ENCODE data around the gene PRLR.

Gene PRLR

GRCh38 chr5:35180046-35180445 is 50.2 kb downstream of the PRLR start:
- H3K4me3 Mint-ChIP-seq, result no peak overlapping the region
- peaks cover 6% of the 10 kb centered on the region for H3K4me1 Mint-ChIP-seq (ENCODE audit: low read depth)
- no peaks in the 10 kb centered on the region for H3K36me3 Mint-ChIP-seq (ENCODE audit: low read depth)
- no peaks in the 10 kb centered on the region for H3K27me3 Mint-ChIP-seq
- intact Hi-C loops (cut with micrococcal nuclease), result no loop called here
- H3K9me3 Mint-ChIP-seq, result peaks cover 10% of the 10 kb centered on the region
- no peak overlapping the region for H3K27ac Mint-ChIP-seq

- H3K27ac Mint-ChIP-seq, result no peak overlapping the region
- no peak overlapping the region for H3K4me3 Mint-ChIP-seq
- no peaks in the 10 kb centered on the region for H3K36me3 Mint-ChIP-seq (ENCODE audit: low read depth)
- H3K9me3 Mint-ChIP-seq, result peaks cover 13% of the 10 kb centered on the region
- peaks cover under 1% of the 10 kb centered on the region for H3K4me1 Mint-ChIP-seq (ENCODE audit: low read depth)
- intact Hi-C loops (cut with micrococcal nuclease), result no loop called here
- no peaks in the 10 kb centered on the region for H3K27me3 Mint-ChIP-seq
Measured at GRCh38 chr5:35177783-35178182, 52.5 kb downstream of the PRLR start.

GRCh38 chr5:35172533-35172932 is 57.8 kb downstream of the PRLR start:
- Mint-ChIP-seq H3K27ac (no peak overlapping the region), H3K9me3 (peaks cover 19% of the 10 kb centered on the region), H3K4me3 (no peak overlapping the region), H3K36me3 (ENCODE audit: low read depth) (no peaks in the 10 kb centered on the region), H3K27me3 (no peaks in the 10 kb centered on the region), H3K4me1 (ENCODE audit: low read depth) (no peaks in the 10 kb centered on the region)
- intact Hi-C loops (cut with micrococcal nuclease), result no loop called here

GRCh38 chr5:35171991-35172390 is 58.3 kb downstream of the PRLR start:
- no peaks in the 10 kb centered on the region for H3K27me3 Mint-ChIP-seq
- no peak overlapping the region for H3K4me3 Mint-ChIP-seq
- H3K36me3 Mint-ChIP-seq (ENCODE audit: low read depth), result no peaks in the 10 kb centered on the region
- peaks cover 24% of the 10 kb centered on the region for H3K9me3 Mint-ChIP-seq
- H3K4me1 Mint-ChIP-seq (ENCODE audit: low read depth), result no peaks in the 10 kb centered on the region
- H3K27ac Mint-ChIP-seq, result no peak overlapping the region
- intact Hi-C loops (cut with micrococcal nuclease), result no loop called here

- no peaks in the 10 kb centered on the region for H3K27me3 Mint-ChIP-seq
- H3K36me3 Mint-ChIP-seq (ENCODE audit: low read depth), result no peaks in the 10 kb centered on the region
- no peaks in the 10 kb centered on the region for H3K4me1 Mint-ChIP-seq (ENCODE audit: low read depth)
- intact Hi-C loops (cut with micrococcal nuclease), result no loop called here
- peaks cover 25% of the 10 kb centered on the region for H3K9me3 Mint-ChIP-seq
- no peak overlapping the region for H3K27ac Mint-ChIP-seq
- H3K4me3 Mint-ChIP-seq, result no peak overlapping the region
Measured at GRCh38 chr5:35171078-35171477, 59.2 kb downstream of the PRLR start.

- no peaks in the 10 kb centered on the region for H3K36me3 Mint-ChIP-seq (ENCODE audit: low read depth)
- no peaks in the 10 kb centered on the region for H3K4me1 Mint-ChIP-seq (ENCODE audit: low read depth)
- no peak overlapping the region for H3K4me3 Mint-ChIP-seq
- intact Hi-C loops (cut with micrococcal nuclease), result no loop called here
- peaks cover 12% of the 10 kb centered on the region for H3K9me3 Mint-ChIP-seq
- no peak overlapping the region for H3K27ac Mint-ChIP-seq
- H3K27me3 Mint-ChIP-seq, result no peaks in the 10 kb centered on the region
Measured at GRCh38 chr5:35166043-35166442, 64.2 kb downstream of the PRLR start.

- peaks cover 12% of the 10 kb centered on the region for H3K9me3 Mint-ChIP-seq
- no peaks in the 10 kb centered on the region for H3K36me3 Mint-ChIP-seq (ENCODE audit: low read depth)
- no peak overlapping the region for H3K27ac Mint-ChIP-seq
- H3K4me3 Mint-ChIP-seq, result no peak overlapping the region
- no peaks in the 10 kb centered on the region for H3K27me3 Mint-ChIP-seq
- intact Hi-C loops (cut with micrococcal nuclease), result no loop called here
- no peaks in the 10 kb centered on the region for H3K4me1 Mint-ChIP-seq (ENCODE audit: low read depth)
Measured at GRCh38 chr5:35164860-35165542, 65.3 kb downstream of the PRLR start.

GRCh38 chr5:35163710-35164033 is 66.6 kb downstream of the PRLR start:
- Mint-ChIP-seq H3K4me1 (ENCODE audit: low read depth) (no peaks in the 10 kb centered on the region), H3K36me3 (ENCODE audit: low read depth) (no peaks in the 10 kb centered on the region), H3K27me3 (no peaks in the 10 kb centered on the region), H3K27ac (no peak overlapping the region), H3K4me3 (no peak overlapping the region), H3K9me3 (peaks cover 12% of the 10 kb centered on the region)
- intact Hi-C loops (cut with micrococcal nuclease), result no loop called here

GRCh38 chr5:35162848-35163709 is 67.2 kb downstream of the PRLR start:
- H3K9me3 Mint-ChIP-seq, result peaks cover 11% of the 10 kb centered on the region
- H3K27me3 Mint-ChIP-seq, result no peaks in the 10 kb centered on the region
- intact Hi-C loops (cut with micrococcal nuclease), result no loop called here
- no peak overlapping the region for H3K27ac Mint-ChIP-seq
- H3K4me1 Mint-ChIP-seq (ENCODE audit: low read depth), result no peaks in the 10 kb centered on the region
- no peak overlapping the region for H3K4me3 Mint-ChIP-seq
- H3K36me3 Mint-ChIP-seq (ENCODE audit: low read depth), result no peaks in the 10 kb centered on the region

- Mint-ChIP-seq H3K36me3 (ENCODE audit: low read depth) (no peaks in the 10 kb centered on the region), H3K9me3 (no peaks in the 10 kb centered on the region), H3K4me1 (ENCODE audit: low read depth) (no peaks in the 10 kb centered on the region), H3K27me3 (no peaks in the 10 kb centered on the region), H3K27ac (no peak overlapping the region), H3K4me3 (no peak overlapping the region)
- intact Hi-C loops (cut with micrococcal nuclease), result no loop called here
Measured at GRCh38 chr5:35161652-35162273, 68.5 kb downstream of the PRLR start.

GRCh38 chr5:35160486-35161116 is 69.7 kb downstream of the PRLR start:
- Mint-ChIP-seq H3K27ac (no peak overlapping the region), H3K9me3 (no peaks in the 10 kb centered on the region), H3K4me1 (ENCODE audit: low read depth) (no peaks in the 10 kb centered on the region), H3K36me3 (ENCODE audit: low read depth) (no peaks in the 10 kb centered on the region), H3K4me3 (no peak overlapping the region), H3K27me3 (no peaks in the 10 kb centered on the region)
- intact Hi-C loops (cut with micrococcal nuclease), result no loop called here

- H3K4me1 Mint-ChIP-seq (ENCODE audit: low read depth), result no peaks in the 10 kb centered on the region
- no peak overlapping the region for H3K4me3 Mint-ChIP-seq
- no peak overlapping the region for H3K27ac Mint-ChIP-seq
- no peaks in the 10 kb centered on the region for H3K36me3 Mint-ChIP-seq (ENCODE audit: low read depth)
- no peaks in the 10 kb centered on the region for H3K9me3 Mint-ChIP-seq
- no peaks in the 10 kb centered on the region for H3K27me3 Mint-ChIP-seq
- intact Hi-C loops (cut with micrococcal nuclease), result no loop called here
Measured at GRCh38 chr5:35159370-35159742, 70.9 kb downstream of the PRLR start.

- no peaks in the 10 kb centered on the region for H3K27me3 Mint-ChIP-seq
- H3K9me3 Mint-ChIP-seq, result no peaks in the 10 kb centered on the region
- no peak overlapping the region for H3K27ac Mint-ChIP-seq
- no peak overlapping the region for H3K4me3 Mint-ChIP-seq
- no peaks in the 10 kb centered on the region for H3K36me3 Mint-ChIP-seq (ENCODE audit: low read depth)
- intact Hi-C loops (cut with micrococcal nuclease), result no loop called here
- peaks cover under 1% of the 10 kb centered on the region for H3K4me1 Mint-ChIP-seq (ENCODE audit: low read depth)
Measured at GRCh38 chr5:35158622-35159369, 71.5 kb downstream of the PRLR start.

All from dendritic cell treated with granulocyte-macrophage colony-stimulating factor and Interleukin-4, amounts not matched to agents 40 ng/mL and 50 ng/mL, for 4 days (primary cell).